GM21390 (cell line): ENCODE measurements around the gene PPT1.
"Not testable (repeated sequence)": the region's sequence is repeated elsewhere in the genome, so short reads cannot be mapped to it uniquely, and the experiment has no call there.

Experiments used
- ATAC-seq: cut with Tn5 transposase; IDR thresholded peaks from one replicate; pipeline ENCODE4 v1.9.1; 2021; ENCODE audit not compliant: unreplicated experiment

PPT1 gene

GRCh38 chr1:40057310-40058030 is 39.6 kb downstream of the PPT1 start:
- ATAC-seq: no peak

- no peak for ATAC-seq
Observed at GRCh38 chr1:40056519-40057309, 40.3 kb downstream of the PPT1 start.

DNA sequence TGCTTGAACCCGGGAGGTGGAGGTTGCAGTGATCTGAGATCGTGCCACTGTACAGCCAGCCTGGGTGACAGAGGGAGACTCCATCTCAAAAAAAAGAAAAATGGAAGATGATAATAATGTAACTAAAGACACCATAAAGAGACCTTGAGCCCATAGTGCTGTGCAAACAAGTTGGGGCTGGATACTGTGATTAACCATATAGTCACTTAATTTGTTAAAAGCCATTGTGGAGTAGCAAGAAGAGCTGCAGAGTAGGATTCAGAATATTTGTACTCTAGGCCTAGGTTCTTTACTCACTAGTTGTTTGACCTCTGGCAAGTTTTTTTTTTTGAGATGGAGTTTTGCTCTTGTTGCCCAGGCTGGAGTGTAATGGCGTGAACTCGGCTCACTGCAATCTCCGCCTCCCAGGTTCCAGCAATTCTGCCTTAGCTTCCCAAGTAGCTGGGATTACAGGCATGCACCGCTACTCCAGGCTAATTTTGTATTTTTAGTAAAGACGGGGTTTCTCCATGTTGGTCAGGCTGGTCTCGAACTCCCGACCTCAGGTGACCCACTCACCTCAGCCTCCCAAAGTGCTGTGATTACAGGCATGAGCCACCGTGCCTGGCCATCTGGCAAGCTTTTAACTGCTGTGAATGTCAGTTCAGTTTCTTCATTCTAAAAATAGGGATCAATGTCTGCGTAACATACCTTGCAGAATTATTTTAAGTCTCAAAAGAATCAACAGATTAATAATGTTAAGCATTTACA is 43.7 kb downstream of the PPT1 start:
- no peak for ATAC-seq

- ATAC-seq: no peak
Observed at GRCh38 chr1:40050863-40051262, 46.2 kb downstream of the PPT1 start.

- no peak for ATAC-seq
Observed at GRCh38 chr1:40049725-40050124, 47.3 kb downstream of the PPT1 start.

- ATAC-seq: no peak
Observed at GRCh38 chr1:40047769-40048168, 49.3 kb downstream of the PPT1 start.

GRCh38 chr1:40047276-40047675 is 49.8 kb downstream of the PPT1 start:
- no peak for ATAC-seq

DNA sequence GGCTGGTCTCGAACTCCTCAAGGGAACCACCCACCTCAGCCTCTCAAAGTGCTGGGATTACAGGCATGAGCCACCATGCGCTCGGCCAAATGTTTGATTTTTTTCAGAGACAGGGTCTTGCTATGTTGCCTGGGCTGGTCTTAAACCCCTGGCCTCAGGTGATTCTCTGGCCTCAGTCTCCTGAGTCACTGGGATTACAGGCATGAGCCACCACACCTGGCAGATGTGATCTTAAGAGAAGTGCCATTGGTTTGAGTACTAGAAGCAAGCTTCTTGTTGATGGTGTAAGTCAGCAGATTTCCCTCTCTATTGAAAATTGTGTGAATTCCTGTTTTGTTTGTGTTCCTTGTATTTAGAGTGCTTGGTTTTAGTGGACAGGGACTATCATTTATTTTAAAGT is 51.3 kb downstream of the PPT1 start:
- ATAC-seq: no peak

- no peak for ATAC-seq
Observed at GRCh38 chr1:40045182-40045581, 51.9 kb downstream of the PPT1 start.

GRCh38 chr1:40044110-40044509 is 52.9 kb downstream of the PPT1 start:
- ATAC-seq: no peak

DNA sequence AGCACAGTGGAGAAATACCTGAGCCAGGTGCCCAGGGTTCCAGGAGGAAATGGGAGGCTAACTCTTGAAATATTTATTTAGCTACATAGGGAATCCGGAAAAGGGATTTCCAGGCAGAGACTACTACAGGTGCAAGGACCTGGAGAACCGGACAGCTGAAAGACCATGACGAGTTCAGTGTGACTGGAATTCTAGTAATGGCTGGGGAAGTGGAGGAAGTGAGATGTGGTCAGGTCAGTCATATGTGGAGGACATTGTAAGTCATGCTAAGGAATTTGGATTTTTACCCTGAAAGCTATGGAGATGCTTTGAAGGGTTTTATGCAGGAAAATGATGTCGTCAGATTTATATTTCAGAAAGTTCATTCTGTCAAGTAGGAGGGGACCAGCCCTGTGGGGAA is 54.7 kb downstream of the PPT1 start:
- ATAC-seq: no peak

GRCh38 chr1:40041466-40041838 is 55.6 kb downstream of the PPT1 start:
- no peak for ATAC-seq

DNA sequence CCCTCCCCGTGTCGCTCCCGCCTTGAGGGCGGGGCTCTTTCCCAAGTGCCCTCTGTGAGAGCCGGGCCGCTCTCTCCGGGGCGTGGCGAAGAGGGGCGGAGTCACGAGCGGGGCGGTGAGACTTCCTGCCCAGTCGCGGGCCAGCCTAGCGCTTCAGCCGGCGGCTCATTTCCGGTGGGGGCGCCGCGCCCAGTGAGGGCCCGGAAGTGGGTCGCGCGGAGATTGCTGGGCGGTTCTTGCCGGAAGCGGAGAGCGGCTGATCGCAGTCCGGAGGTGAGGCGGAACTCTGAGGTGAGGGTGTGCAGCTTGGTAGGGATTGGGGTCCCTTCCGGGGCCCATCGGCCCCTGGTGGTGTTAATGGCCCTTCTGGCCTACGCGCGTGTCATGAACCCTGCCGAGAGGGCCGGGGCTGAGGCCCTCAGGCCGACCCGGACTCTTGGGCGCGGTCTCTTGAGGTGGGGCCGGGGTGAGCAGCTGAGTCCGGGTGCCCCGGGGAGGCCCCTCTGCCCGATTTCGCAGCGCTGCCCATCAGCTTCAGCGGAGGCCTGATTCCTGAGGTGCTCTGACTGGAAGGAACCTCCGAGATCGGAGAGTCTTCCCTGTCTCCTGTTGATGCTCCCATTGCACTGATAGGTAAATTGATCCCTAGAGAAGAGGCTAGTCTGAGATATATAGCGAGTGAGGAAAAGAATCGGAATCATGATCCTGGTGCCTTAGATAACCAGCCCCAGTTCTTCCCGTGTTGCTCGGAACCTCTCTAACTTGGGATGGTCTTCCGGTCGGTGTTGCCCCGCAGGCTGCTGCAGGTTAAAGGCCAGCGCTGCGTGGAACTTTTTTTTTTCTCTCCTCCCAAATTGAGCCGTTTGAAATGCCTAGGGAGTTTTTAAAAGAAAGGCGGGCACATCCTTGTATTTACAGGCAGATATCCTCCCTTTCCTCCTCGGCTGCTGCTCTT is 56.3 kb downstream of the PPT1 start, which contains the start of gene CAP1:
Gene CAP1, plus strand, starts transcription at position 219 of the 955 bp plus-strand sequence. CDS start 18,618 bp downstream, outside the sequence.
- peak; percentile 73 for ATAC-seq

DNA sequence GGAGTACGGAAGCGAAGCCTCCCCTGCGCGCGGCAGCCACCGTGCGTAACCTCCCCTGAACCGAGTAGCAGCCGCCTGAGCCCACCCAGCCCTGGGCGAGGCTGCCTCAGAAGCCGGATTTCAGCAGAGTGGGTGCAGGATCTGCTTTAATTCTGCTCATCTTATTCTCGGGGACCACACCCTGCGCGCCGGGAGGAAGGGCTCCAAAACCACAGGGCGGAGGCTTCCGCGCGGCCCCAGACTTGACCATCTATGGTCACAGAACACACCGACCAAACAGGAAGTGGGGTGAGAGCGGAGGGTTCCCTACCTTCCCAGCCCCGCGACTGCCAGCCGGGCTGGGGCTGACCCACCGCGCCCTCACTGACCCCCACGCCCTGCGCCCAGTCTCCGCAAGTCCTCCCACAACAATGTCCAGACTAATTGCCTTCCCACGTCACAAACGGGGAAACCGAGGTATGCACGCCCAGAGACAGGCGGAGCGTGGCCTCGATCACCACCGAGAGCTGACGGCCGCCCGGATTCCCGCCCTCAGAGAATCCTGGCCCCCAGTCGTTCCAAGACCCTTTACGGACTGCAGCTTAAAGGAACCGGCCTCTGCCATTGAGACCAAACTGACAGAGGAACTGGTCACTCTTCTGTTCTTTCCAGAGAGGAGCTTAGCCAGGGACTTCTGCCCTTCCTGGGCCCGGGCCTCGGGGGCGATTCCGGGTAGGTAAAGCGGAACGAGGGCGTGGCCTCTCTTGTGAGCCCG is 57.1 kb downstream of the PPT1 start:
- peak; percentile 65 for ATAC-seq

DNA sequence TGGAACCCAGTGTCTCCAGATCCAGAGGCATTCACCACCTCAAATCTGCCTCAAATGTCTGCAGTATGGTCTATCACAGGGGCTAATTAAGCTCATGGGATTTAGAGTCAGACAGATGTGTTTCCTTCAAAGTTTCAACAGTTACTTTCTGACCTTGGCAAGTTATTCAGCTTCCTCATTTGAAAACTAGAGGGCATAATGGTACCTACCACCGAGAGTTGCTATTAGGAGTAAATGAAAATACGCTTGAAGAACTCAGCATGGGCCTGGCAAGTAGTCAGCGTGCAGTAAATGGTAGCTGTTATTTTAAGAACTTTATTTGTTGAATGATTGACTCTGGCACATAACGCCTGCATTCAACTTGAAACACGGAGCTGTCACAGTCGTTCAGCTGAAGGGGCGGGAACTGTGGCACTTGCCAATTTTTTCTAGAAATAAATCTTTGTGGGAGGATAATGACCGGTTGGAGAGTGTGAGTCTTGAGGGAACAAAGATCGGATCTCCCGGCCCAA is 57.8 kb downstream of the PPT1 start:
- ATAC-seq: peak; percentile 5

DNA sequence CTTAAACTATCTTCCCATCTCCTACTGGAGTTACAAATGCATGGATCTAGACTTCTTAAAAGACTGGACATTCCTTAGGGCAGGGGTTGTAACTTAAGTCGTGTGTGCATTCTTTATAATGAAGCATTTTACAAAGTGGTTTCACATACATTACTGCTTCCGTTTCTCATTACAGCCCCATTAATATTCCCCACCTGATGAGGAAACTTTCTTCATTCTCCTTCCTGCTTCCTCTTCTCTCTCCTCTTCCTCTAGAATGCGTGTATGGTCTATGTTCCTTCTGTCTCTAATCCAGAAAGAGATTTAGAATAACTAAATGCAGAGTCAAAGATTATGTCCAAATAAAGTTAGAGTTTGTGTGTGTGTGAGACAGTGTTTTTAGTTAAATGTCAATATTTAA is 58.4 kb downstream of the PPT1 start:
- no peak for ATAC-seq

DNA sequence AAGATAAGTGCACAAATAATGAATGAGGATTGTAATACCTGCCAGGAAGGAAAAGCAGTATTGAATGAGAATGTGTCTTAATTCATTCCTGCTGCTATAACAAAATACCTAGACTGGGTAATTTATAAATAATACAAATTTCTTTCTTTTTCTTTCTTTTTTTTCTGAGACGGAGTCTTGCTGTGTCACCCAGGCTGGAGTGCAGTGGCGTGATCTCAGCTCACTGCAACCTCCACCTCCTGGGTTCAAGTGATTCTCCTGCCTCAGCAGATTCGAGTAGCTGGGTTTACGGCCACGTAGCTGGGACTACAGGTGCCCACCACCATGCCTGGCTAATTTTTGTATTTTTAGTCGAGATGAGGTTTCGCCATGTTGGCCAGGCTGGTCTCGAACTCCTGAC is 59.8 kb downstream of the PPT1 start:
- ATAC-seq: not testable (repeated sequence)

DNA sequence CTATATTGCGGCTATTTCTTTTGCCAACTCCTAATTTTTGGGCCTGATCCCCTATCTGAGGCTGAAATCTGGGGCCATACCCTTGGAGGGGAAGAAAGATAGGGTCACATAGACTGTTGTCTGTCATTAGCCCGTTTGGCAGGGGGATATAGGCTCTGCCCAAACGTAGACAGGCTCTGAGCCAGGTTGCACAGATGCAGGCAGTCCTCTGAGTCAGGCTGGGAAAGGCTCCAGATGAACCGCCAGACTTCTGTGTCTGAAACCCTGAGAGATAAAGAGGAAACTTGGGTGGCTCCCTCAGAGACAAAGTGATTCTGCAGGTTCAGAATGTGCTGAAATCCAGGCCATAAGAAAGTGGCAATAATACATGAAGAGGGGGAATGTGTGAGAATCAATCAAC is 60.5 kb downstream of the PPT1 start:
- ATAC-seq: no peak

- no peak for ATAC-seq
Observed at GRCh38 chr1:40034869-40035268, 62.2 kb downstream of the PPT1 start.
